HEK293 (cell line): ENCODE results near the gene PFN1.
A peak's percentile ranks its signal among the peaks of the same experiment; 100 is the strongest.

ENCODE experiments used
- BCL11B ChIP-seq: fragments of 450-650 bp; formaldehyde crosslinking; IDR thresholded peaks from 2 replicates; pipeline ENCODE4 v1.5.1; 2016; ENCODE audit warnings: low read depth, missing biosample characterization, missing genetic modification characterization
- GLI2 ChIP-seq: fragments of 450-650 bp; formaldehyde crosslinking; IDR thresholded peaks from 2 replicates; pipeline ENCODE4; 2017; ENCODE audit warnings: missing biosample characterization, missing genetic modification characterization, low read depth, borderline replicate concordance
- MYNN ChIP-seq: fragments of 450-650 bp; formaldehyde crosslinking; IDR thresholded peaks from 2 replicates; pipeline ENCODE4 v1.5.1; 2016; ENCODE audit warnings: missing biosample characterization, missing genetic modification characterization, borderline replicate concordance
- SP7 ChIP-seq: fragments of 450-650 bp; formaldehyde crosslinking; IDR thresholded peaks from 2 replicates; pipeline ENCODE4 v1.5.1; 2016; ENCODE audit warnings: missing biosample characterization, missing genetic modification characterization
- ZBTB20 ChIP-seq: fragments of 450-650 bp; formaldehyde crosslinking; IDR thresholded peaks from 2 replicates; pipeline ENCODE4 v1.5.1; 2016; ENCODE audit warnings: missing biosample characterization, missing genetic modification characterization
- ZBTB26 ChIP-seq: fragments of 450-650 bp; formaldehyde crosslinking; optimal IDR thresholded peaks from 2 replicates; pipeline ENCODE3; 2016; ENCODE audit warnings: missing biosample characterization, mild to moderate bottlenecking, missing genetic modification characterization
- ZBTB7A ChIP-seq: fragments of 450-650 bp; formaldehyde crosslinking; IDR thresholded peaks from 2 replicates; pipeline ENCODE4 v1.5.1; 2016; ENCODE audit warnings: low read depth, missing biosample characterization, missing genetic modification characterization
- ZEB2 ChIP-seq: fragments of 450-650 bp; formaldehyde crosslinking; IDR thresholded peaks from 2 replicates; pipeline ENCODE4 v1.5.1; 2016; ENCODE audit warnings: missing biosample characterization, missing genetic modification characterization
- ZNF248 ChIP-seq: fragments of 450-650 bp; formaldehyde crosslinking; IDR thresholded peaks from 2 replicates; pipeline ENCODE4 v1.5.1; 2017; ENCODE audit warnings: missing biosample characterization, missing genetic modification characterization
- ZNF324 ChIP-seq: fragments of 450-650 bp; formaldehyde crosslinking; IDR thresholded peaks from 2 replicates; pipeline ENCODE4 v1.5.1; 2016; ENCODE audit warnings: missing biosample characterization, missing genetic modification characterization
- ZNF394 ChIP-seq: fragments of 450-650 bp; formaldehyde crosslinking; IDR thresholded peaks from 2 replicates; pipeline ENCODE4 v1.5.1; 2016; ENCODE audit warnings: missing biosample characterization, missing genetic modification characterization, mild to moderate bottlenecking, moderate library complexity, borderline replicate concordance
- ZNF423 ChIP-seq: fragments of 450-650 bp; formaldehyde crosslinking; IDR thresholded peaks from 2 replicates; pipeline ENCODE4 v1.5.1; 2016; ENCODE audit warnings: missing biosample characterization, missing genetic modification characterization
- ZNF518A ChIP-seq: fragments of 450-650 bp; formaldehyde crosslinking; conservative IDR thresholded peaks from 2 replicates; pipeline ENCODE4 v1.5.1; 2016; ENCODE audit warnings: low read depth, missing biosample characterization, missing genetic modification characterization
- ZNF555 ChIP-seq: fragments of 450-650 bp; formaldehyde crosslinking; conservative IDR thresholded peaks from 2 replicates; pipeline ENCODE4 v1.5.1; 2017; ENCODE audit warnings: missing biosample characterization, mild to moderate bottlenecking, missing genetic modification characterization, inconsistent platforms
- ZNF558 ChIP-seq: fragments of 450-650 bp; formaldehyde crosslinking; IDR thresholded peaks from 2 replicates; pipeline ENCODE4 v1.5.1; 2016; ENCODE audit warnings: missing biosample characterization, missing genetic modification characterization
- ZNF560 ChIP-seq: fragments of 450-650 bp; formaldehyde crosslinking; IDR thresholded peaks from 2 replicates; pipeline ENCODE4 v1.5.1; 2017; ENCODE audit warnings: missing biosample characterization, missing genetic modification characterization, borderline replicate concordance
- ZNF561 ChIP-seq: fragments of 450-650 bp; IDR thresholded peaks from 2 replicates; pipeline ENCODE4 v1.5.1; 2018; ENCODE audit warnings: missing biosample characterization, missing genetic modification characterization, borderline replicate concordance
- ZNF610 ChIP-seq: fragments of 450-650 bp; formaldehyde crosslinking; IDR thresholded peaks from 2 replicates; pipeline ENCODE4 v1.5.1; 2016; ENCODE audit warnings: missing biosample characterization, missing genetic modification characterization, borderline replicate concordance
- ZNF658 ChIP-seq: fragments of 450-650 bp; formaldehyde crosslinking; IDR thresholded peaks from 2 replicates; pipeline ENCODE4; 2016; ENCODE audit warnings: missing biosample characterization, missing genetic modification characterization
- ZNF692 ChIP-seq: fragments of 450-650 bp; formaldehyde crosslinking; IDR thresholded peaks from 2 replicates; pipeline ENCODE4 v1.5.1; 2016; ENCODE audit warnings: missing biosample characterization, missing genetic modification characterization
- ZNF747 ChIP-seq: fragments of 450-650 bp; formaldehyde crosslinking; IDR thresholded peaks from 2 replicates; pipeline ENCODE4 v1.5.1; 2016; ENCODE audit warnings: missing biosample characterization, missing genetic modification characterization
- ZNF785 ChIP-seq: fragments of 450-650 bp; formaldehyde crosslinking; IDR thresholded peaks from 2 replicates; pipeline ENCODE4 v1.5.1; 2016; ENCODE audit warnings: missing biosample characterization, missing genetic modification characterization
- ZNF792 ChIP-seq: fragments of 450-650 bp; formaldehyde crosslinking; IDR thresholded peaks from 2 replicates; pipeline ENCODE4 v1.5.1; 2016; ENCODE audit warnings: missing biosample characterization, missing genetic modification characterization
- TF ChIP-seq, protein P1 (sequence below): fragments of 450-650 bp; formaldehyde crosslinking; IDR thresholded peaks from 2 replicates; pipeline ENCODE4 v1.5.1; 2016; ENCODE audit warnings: missing biosample characterization, missing genetic modification characterization
- TF ChIP-seq, protein P2 (sequence below): fragments of 450-650 bp; formaldehyde crosslinking; IDR thresholded peaks from 2 replicates; pipeline ENCODE4 v1.5.1; 2016; ENCODE audit warnings: missing biosample characterization, missing genetic modification characterization

PFN1 gene

DNA sequence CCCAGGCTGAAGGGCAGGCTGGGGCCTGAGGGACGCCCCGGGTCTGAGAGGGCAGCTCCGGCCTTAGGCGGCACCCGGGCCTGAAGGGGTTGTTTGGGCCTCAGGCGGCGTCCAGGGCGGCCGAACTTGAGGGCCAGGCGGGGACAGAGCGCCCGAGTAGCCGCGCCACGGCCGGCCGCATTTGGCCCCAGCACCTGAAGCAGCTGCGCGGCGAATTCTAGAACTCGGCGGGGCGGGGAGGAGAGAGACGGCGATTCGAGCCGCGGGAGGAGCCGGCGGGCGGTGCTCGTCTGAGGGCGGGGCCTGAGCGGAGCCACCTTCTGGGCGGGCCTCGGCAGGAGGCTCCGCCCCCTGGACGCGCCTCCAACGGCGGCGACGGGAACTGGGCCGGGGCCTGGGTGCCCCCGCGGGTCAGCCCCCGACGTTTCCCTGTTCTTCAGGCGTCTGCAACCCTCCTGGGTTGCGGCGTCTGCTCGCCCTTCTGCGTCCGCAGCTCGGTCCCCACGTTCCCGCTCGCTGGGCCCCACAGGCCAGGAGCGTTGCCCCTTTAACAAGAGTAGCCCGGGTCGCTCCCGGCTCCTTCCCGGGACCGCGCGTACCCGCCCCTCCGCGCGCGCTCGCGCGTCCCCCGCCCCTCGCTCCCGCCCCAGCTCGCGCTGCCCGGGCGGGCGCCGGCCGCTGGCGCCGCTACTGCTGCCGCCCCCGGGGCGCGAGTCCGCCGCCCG is 49.1 kb upstream of the PFN1 start, which contains the start of the genes INCA1 and KIF1C (continued):
- peak; percentile 100 for TF ChIP-seq ZNF692 (tag by site-specific recombination)
- TF ChIP-seq ZBTB7A (tag by site-specific recombination), result no peak
- TF ChIP-seq ZNF560 (tag by site-specific recombination), result no peak
- TF ChIP-seq BCL11B (tag by site-specific recombination), result peak; percentile 54
- TF ChIP-seq ZNF610 (tag by site-specific recombination), result peak; percentile 80
- TF ChIP-seq ZBTB20, result peak; percentile 55; the same call in 1 of the 2 replicates
- TF ChIP-seq ZNF658 (tag by site-specific recombination), result no peak
- TF ChIP-seq, protein P1, sequence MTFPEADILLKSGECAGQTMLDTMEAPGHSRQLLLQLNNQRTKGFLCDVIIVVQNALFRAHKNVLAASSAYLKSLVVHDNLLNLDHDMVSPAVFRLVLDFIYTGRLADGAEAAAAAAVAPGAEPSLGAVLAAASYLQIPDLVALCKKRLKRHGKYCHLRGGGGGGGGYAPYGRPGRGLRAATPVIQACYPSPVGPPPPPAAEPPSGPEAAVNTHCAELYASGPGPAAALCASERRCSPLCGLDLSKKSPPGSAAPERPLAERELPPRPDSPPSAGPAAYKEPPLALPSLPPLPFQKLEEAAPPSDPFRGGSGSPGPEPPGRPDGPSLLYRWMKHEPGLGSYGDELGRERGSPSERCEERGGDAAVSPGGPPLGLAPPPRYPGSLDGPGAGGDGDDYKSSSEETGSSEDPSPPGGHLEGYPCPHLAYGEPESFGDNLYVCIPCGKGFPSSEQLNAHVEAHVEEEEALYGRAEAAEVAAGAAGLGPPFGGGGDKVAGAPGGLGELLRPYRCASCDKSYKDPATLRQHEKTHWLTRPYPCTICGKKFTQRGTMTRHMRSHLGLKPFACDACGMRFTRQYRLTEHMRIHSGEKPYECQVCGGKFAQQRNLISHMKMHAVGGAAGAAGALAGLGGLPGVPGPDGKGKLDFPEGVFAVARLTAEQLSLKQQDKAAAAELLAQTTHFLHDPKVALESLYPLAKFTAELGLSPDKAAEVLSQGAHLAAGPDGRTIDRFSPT (tag by site-specific recombination), result no peak
- no peak for TF ChIP-seq ZNF423 (tag by site-specific recombination)
- peak; percentile 45; the same call in 1 of the 2 replicates for TF ChIP-seq SP7 (tag by site-specific recombination)
- no peak for TF ChIP-seq ZNF785 (tag by site-specific recombination)
- TF ChIP-seq ZNF561 (tag by site-specific recombination), result peak; percentile 95; the same call in 1 of the 2 replicates
- no peak for TF ChIP-seq ZNF792 (tag by site-specific recombination)
- TF ChIP-seq MYNN, result no peak
- TF ChIP-seq ZNF324 (tag by site-specific recombination), result peak; percentile 39; the same call in 1 of the 2 replicates
- TF ChIP-seq, protein P2, sequence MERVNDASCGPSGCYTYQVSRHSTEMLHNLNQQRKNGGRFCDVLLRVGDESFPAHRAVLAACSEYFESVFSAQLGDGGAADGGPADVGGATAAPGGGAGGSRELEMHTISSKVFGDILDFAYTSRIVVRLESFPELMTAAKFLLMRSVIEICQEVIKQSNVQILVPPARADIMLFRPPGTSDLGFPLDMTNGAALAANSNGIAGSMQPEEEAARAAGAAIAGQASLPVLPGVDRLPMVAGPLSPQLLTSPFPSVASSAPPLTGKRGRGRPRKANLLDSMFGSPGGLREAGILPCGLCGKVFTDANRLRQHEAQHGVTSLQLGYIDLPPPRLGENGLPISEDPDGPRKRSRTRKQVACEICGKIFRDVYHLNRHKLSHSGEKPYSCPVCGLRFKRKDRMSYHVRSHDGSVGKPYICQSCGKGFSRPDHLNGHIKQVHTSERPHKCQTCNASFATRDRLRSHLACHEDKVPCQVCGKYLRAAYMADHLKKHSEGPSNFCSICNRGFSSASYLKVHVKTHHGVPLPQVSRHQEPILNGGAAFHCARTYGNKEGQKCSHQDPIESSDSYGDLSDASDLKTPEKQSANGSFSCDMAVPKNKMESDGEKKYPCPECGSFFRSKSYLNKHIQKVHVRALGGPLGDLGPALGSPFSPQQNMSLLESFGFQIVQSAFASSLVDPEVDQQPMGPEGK (tag by site-specific recombination), result peak; percentile 77
- no peak for TF ChIP-seq ZNF555 (tag by site-specific recombination)
- peak; percentile 93 for TF ChIP-seq ZBTB26 (tag by site-specific recombination)
- TF ChIP-seq ZEB2 (tag by site-specific recombination), result peak; percentile 58
- TF ChIP-seq ZNF394 (tag by site-specific recombination), result 0 out of 2 replicates have a peak, but pooled peaks have one; percentile 29
- no peak for TF ChIP-seq ZNF518A
- TF ChIP-seq GLI2, result no peak
- no peak for TF ChIP-seq ZNF747 (tag by site-specific recombination)
- TF ChIP-seq ZNF248 (tag by site-specific recombination), result no peak
- TF ChIP-seq ZNF558 (tag by site-specific recombination), result no peak
